GM21528 (cell line): ENCODE results near the gene PLEKHD1.

Experiments used
- ATAC-seq: cut with Tn5 transposase; IDR thresholded peaks from one replicate; pipeline ENCODE4 v1.9.1; 2021; ENCODE audit warnings: mild to moderate bottlenecking, moderate library complexity; ENCODE audit not compliant: unreplicated experiment, low FRiP score

The PLEKHD1 gene

GRCh38 chr14:69574263-69574953, 89.9 kb downstream of the PLEKHD1 start, which contains the start of gene CCDC177:
TSS of gene CCDC177 (minus strand) at chr14:69574871. CDS start at chr14:69573622, 1,249 bp downstream.
- no peak for ATAC-seq

GRCh38 chr14:69574954-69575295, 90.4 kb downstream of the PLEKHD1 start:
- no peak for ATAC-seq

GRCh38 chr14:69579476-69579875, 94.9 kb downstream of the PLEKHD1 start:
- ATAC-seq = no peak

- no peak for ATAC-seq
Observed at GRCh38 chr14:69580009-69580577, 95.6 kb downstream of the PLEKHD1 start.
